Endothelial cell of umbilical vein (primary cell): ENCODE data around the gene DDX27. TPM values are rescaled to one million over a fixed set of nuclear protein-coding genes. Genes with fewer than 3 reads are reported as not detected.

Experiments used
- BruUV-seq: library from RNA; stranded (reverse); fragments of 400-500 nt; replicated peaks from 2 replicates; lab custom pipeline; 2021; lab: Mats Ljungman, UMichigan
- CTCF ChIA-PET: fragments of 300-600, 350-600 bp; sonication (Branson Sonifier 250); formaldehyde crosslinking; loops from one replicate; lab custom pipeline; 2021; ENCODE audit warnings: antibody characterized with exemption, inconsistent platforms; lab: Charles Lee
- POLR2A ChIA-PET: fragments of 300-600, 350-600 bp; sonication (Branson Sonifier 250); formaldehyde crosslinking; loops from one replicate; lab custom pipeline; 2021; ENCODE audit warnings: antibody characterized with exemption, inconsistent platforms; lab: Charles Lee
- DNase-seq: peaks from one replicate; pipeline ENCODE4 v3.0.0-alpha.2; 2011; ENCODE audit warnings: low read depth, low spot score
- FAIRE-seq: peaks from 2 replicates; lab custom pipeline; 2011; peaks lifted over from hg19 to GRCh38; lab: Jason Lieb, UNC
- H2AFZ ChIP-seq: 2 replicates; pipeline ENCODE4 v1.6.0; 2012; ENCODE audit warnings: low read depth, low read length, control low read depth, inconsistent platforms
- H3K27ac ChIP-seq: 2 replicates; pipeline ENCODE4 v1.5.1; 2011; ENCODE audit warnings: low read depth, mild to moderate bottlenecking, control low read depth, low read length, moderate library complexity; ENCODE audit not compliant: insufficient read depth
- H3K27me3 ChIP-seq, 2 experiments: 2 replicates each; pipeline versions ENCODE4 v1.6.0 to v1.6.1; 2011; ENCODE audit warnings: low read length in 2 of 2, mixed read lengths in 1 of 2; ENCODE audit not compliant: control insufficient read depth in 2 of 2, insufficient read depth in 2 of 2
- H3K36me3 ChIP-seq, 2 experiments: 2 replicates in 1 of 2; 3 replicates in 1 of 2; pipeline ENCODE4 v1.5.1; 2011; ENCODE audit warnings: low read length in 2 of 2, mild to moderate bottlenecking in 1 of 2, moderate library complexity in 1 of 2; ENCODE audit not compliant: control insufficient read depth in 2 of 2, insufficient read depth in 2 of 2; ENCODE audit errors: extremely low read depth in 1 of 2
- H3K4me1 ChIP-seq: 3 replicates; pipeline ENCODE4 v1.5.1; 2011; ENCODE audit warnings: mild to moderate bottlenecking, low read length; ENCODE audit not compliant: control insufficient read depth, insufficient read depth; ENCODE audit errors: extremely low read depth
- H3K4me2 ChIP-seq: 2 replicates; pipeline ENCODE4 v1.6.1; 2011; ENCODE audit warnings: low read length, control low read depth, mixed read lengths; ENCODE audit not compliant: insufficient read depth
- H3K4me3 ChIP-seq, 3 experiments: fragments of 200-600 bp in 1 of 3; sonication (generic), shearing (Covaris generic) in 1 of 3; replicated peaks in 1 of 3; 2 replicates each; pipeline ENCODE4 v1.5.1; 2011 to 2016; ENCODE audit warnings: control low read depth in 3 of 3, low read length in 3 of 3, mild to moderate bottlenecking in 2 of 3, inconsistent platforms in 1 of 3, low read depth in 1 of 3, moderate library complexity in 1 of 3; ENCODE audit not compliant: insufficient read depth in 1 of 3
- H3K79me2 ChIP-seq: 2 replicates; pipeline ENCODE4 v1.6.0; 2012; ENCODE audit warnings: low read length, inconsistent platforms; ENCODE audit not compliant: control insufficient read depth, insufficient read depth
- H3K9ac ChIP-seq: replicated peaks from 2 replicates; pipeline ENCODE3; 2011; ENCODE audit warnings: low read length, control low read depth; ENCODE audit not compliant: insufficient read depth; ENCODE audit errors: extremely low read depth
- H3K9me1 ChIP-seq: replicated peaks from 3 replicates; pipeline ENCODE4 v1.6.0; 2011; ENCODE audit warnings: mild to moderate bottlenecking, low read length; ENCODE audit not compliant: control insufficient read depth, insufficient read depth; ENCODE audit errors: extremely low read depth
- H3K9me3 ChIP-seq: replicated peaks from 2 replicates; pipeline ENCODE4 v1.5.1; 2012; ENCODE audit warnings: low read length, inconsistent platforms; ENCODE audit not compliant: control insufficient read depth, insufficient read depth
- H4K20me1 ChIP-seq: replicated peaks from 2 replicates; pipeline ENCODE3; 2011; ENCODE audit warnings: mild to moderate bottlenecking, low read length; ENCODE audit not compliant: control insufficient read depth, insufficient read depth; ENCODE audit errors: extremely low read depth
- EZH2 ChIP-seq: IDR thresholded peaks from 2 replicates; pipeline ENCODE4 v1.6.1; 2012; ENCODE audit warnings: borderline replicate concordance, low read depth, mild to moderate bottlenecking, moderate library complexity, low read length, inconsistent platforms; ENCODE audit not compliant: severe bottlenecking
- FOS ChIP-seq: IDR thresholded peaks from 2 replicates; pipeline ENCODE4 v1.6.1; 2011; ENCODE audit warnings: mild to moderate bottlenecking, low read length, moderate library complexity, borderline replicate concordance; ENCODE audit not compliant: insufficient read depth
- GATA2 ChIP-seq: IDR thresholded peaks from 2 replicates; pipeline ENCODE4 v1.7.0; 2011; ENCODE audit warnings: low read depth, mild to moderate bottlenecking, moderate library complexity, mixed read lengths, low read length; ENCODE audit not compliant: insufficient read length, insufficient read depth
- JUN ChIP-seq: IDR thresholded peaks from 2 replicates; pipeline ENCODE4 v1.6.1; 2011; ENCODE audit warnings: borderline replicate concordance, low read depth; ENCODE audit not compliant: insufficient read length, insufficient read depth
- MYC ChIP-seq: IDR thresholded peaks from one replicate; pipeline ENCODE4 v1.6.1; 2011; ENCODE audit warnings: mild to moderate bottlenecking, low read depth, low read length
- POLR2A ChIP-seq: IDR thresholded peaks from 2 replicates; pipeline ENCODE4 v1.6.1; 2012; ENCODE audit warnings: low read depth, mild to moderate bottlenecking, control low read depth, low read length
- POLR2AphosphoS5 ChIP-seq: IDR thresholded peaks from 2 replicates; pipeline ENCODE4 v1.6.1; 2012; ENCODE audit warnings: low read depth, mild to moderate bottlenecking, control low read depth, low read length, moderate library complexity; ENCODE audit not compliant: insufficient read depth
- dilution Hi-C: fragments of 300-500 bp; cut with MboI; formaldehyde crosslinking; loops from one replicate; pipeline ENCODE4 v1.15.0; 2019; ENCODE audit warnings: low sequenced_read_pairs; ENCODE audit not compliant: extremely low pct_ligation_motif_present
- intact Hi-C: fragments of 100-400 bp; cut with micrococcal nuclease; formaldehyde crosslinking; loops from one replicate; pipeline ENCODE4 v1.10.0; 2022
- polyA plus RNA-seq, 4 experiments: library from polyadenylated mRNA; depleted of rRNA in 3 of 4; stranded (reverse) in 3 of 4; unstranded in 1 of 4; fragments of >200 nt; gene quantifications; 2 replicates each; pipeline versions ENCODE4 v1.2.1 to v1.2.3, GENCODE V29; 2011 to 2012; ENCODE audit warnings: missing spikeins in 1 of 4
- total RNA-seq: library from RNA; stranded (reverse); gene quantifications from 2 replicates; pipeline ENCODE4 v1.2.3, GENCODE V29; 2021
- TF ChIP-seq, protein P1 (sequence below): IDR thresholded peaks from 2 replicates; pipeline ENCODE4 v1.6.1; 2011; ENCODE audit not compliant: insufficient read depth, insufficient read length
- TF ChIP-seq, protein P2 (sequence below), 2 donors: IDR thresholded peaks; 1 replicate in 1 of 2; 2 replicates in 1 of 2; pipeline ENCODE4 v1.5.1; 2011; ENCODE audit warnings: low read length in 2 of 2, mild to moderate bottlenecking in 2 of 2, moderate library complexity in 2 of 2, control low read depth in 1 of 2, inconsistent platforms in 1 of 2, low read depth in 1 of 2; ENCODE audit not compliant: insufficient read depth in 1 of 2; ENCODE audit errors: extremely low read depth in 1 of 2

DDX27 gene
- total and polyA plus RNA-seq, 2 donors (not counting 3 experiments of a cell fraction or from before 2014, with no cell fraction given) = 24.0 to 25.7 TPM

DNA sequence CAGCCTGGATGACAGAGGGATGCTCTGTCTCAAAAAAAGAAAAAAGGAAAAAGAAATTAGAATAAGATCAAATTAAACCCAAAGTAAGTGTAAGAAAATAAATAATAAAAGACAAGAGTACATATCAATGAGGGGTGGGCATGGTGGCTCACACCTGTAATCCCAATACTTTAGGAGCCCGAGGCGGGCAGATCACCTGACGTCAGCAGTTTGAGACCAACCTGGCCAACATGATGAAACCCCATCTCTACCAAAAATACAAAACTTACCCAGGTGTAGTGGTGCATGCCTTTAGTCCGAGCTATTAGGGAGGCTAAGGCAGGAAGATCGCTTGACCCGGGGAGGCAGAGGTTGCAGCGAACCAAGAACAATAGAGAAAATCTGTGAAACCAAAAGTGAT is 16.2 kb upstream of the DDX27 start:
- no peaks in the 10 kb centered on the region for H3K9me1 ChIP-seq
- H3K4me1 ChIP-seq = no peaks in the 10 kb centered on the region
- DNase-seq (no peak), FAIRE-seq (no peak)
- no peaks in the 10 kb centered on the region for H3K79me2 ChIP-seq
- POLR2A ChIA-PET = no interaction called here
- CTCF ChIA-PET = no interaction called here
- no peaks in the 10 kb centered on the region for H3K9me3 ChIP-seq
- no peak overlapping the region for H3K4me2 ChIP-seq
- no peak for TF ChIP-seq POLR2AphosphoS5
- TF ChIP-seq JUN = no peak
- TF ChIP-seq, protein P1, sequence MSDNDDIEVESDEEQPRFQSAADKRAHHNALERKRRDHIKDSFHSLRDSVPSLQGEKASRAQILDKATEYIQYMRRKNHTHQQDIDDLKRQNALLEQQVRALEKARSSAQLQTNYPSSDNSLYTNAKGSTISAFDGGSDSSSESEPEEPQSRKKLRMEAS = no peak
- no peak for TF ChIP-seq FOS
- no peak for TF ChIP-seq MYC
- TF ChIP-seq EZH2 = no peak
- no peak for TF ChIP-seq GATA2
- TF ChIP-seq, protein P2, sequence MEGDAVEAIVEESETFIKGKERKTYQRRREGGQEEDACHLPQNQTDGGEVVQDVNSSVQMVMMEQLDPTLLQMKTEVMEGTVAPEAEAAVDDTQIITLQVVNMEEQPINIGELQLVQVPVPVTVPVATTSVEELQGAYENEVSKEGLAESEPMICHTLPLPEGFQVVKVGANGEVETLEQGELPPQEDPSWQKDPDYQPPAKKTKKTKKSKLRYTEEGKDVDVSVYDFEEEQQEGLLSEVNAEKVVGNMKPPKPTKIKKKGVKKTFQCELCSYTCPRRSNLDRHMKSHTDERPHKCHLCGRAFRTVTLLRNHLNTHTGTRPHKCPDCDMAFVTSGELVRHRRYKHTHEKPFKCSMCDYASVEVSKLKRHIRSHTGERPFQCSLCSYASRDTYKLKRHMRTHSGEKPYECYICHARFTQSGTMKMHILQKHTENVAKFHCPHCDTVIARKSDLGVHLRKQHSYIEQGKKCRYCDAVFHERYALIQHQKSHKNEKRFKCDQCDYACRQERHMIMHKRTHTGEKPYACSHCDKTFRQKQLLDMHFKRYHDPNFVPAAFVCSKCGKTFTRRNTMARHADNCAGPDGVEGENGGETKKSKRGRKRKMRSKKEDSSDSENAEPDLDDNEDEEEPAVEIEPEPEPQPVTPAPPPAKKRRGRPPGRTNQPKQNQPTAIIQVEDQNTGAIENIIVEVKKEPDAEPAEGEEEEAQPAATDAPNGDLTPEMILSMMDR (IDR thresholded peaks at IDR 0.05; ENCODE audit: extremely low read depth in 1 of 2, insufficient read depth in 1 of 2, low read depth in 1 of 2, low read length in 2 of 2) = no peak
- no peak for TF ChIP-seq POLR2A
- H3K4me3 ChIP-seq = no peak overlapping the region
- no TSS peak for BruUV-seq
- H4K20me1 ChIP-seq = no peaks in the 10 kb centered on the region
- no peak overlapping the region for H2AFZ ChIP-seq
- H3K36me3 ChIP-seq = no peaks in the 10 kb centered on the region
- dilution Hi-C loops = no loop called here
- H3K9ac ChIP-seq = no peak overlapping the region
- H3K27ac ChIP-seq = no peak overlapping the region
- intact Hi-C loops = no loop called here
- no peaks in the 10 kb centered on the region for H3K27me3 ChIP-seq
